Measurements from ENCODE around the gene HSPB6. TPM values are rescaled to one million over a fixed set of nuclear protein-coding genes. Genes with fewer than 3 reads are reported as not detected.

HSPB6 gene
- total RNA-seq, 1 experiment from 2014 or later = 0.93 TPM

DNA sequence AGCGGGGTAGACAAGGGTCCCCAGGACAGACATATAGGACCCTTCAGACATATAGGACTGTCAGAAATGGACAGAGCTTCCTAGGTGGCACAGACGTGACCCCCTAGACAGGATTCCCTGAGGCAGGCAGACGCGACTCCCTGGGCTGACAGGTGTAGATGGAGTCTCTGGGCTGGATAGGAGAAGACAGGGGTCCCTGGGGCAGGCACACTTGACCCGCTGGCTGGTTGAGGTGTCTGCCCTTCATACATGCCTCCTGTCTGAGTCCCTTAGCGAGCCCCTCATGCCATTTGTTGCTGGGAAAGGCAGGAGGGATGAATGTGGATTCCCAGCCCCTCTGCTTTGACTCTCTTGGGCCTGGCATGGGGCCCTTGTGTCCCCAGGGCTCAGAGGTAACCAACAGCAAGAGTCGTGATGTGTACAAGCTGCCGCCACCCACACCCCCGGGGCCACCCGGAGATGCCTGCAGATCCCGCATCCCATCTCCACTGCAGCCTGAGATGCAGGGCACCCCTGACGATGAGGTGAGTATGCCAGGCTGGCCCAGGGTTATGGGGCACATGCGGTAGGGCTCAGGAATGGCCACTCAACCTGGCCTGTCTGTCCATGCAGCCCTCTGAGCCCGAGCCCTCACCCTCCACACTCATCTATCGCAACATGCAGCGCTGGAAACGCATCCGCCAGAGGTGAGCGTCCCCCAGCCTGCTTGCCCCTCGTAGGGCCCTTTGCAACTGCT lies 3.0 kb downstream of the HSPB6 start:
- DNase-seq (ENCODE audit: low read depth, low spot score) = no peak
- Histone ChIP-seq H3K4me2 (ENCODE audit: low read length) (no peak overlapping the region), H3K79me2 (ENCODE audit: insufficient read depth, low read length) (peaks cover 9% of the 10 kb centered on the region), H3K9me2 (ENCODE audit: insufficient read depth) (no peaks in the 10 kb centered on the region), H3K4me3 (replicated peaks in 1 of 2; ENCODE audit: low read depth in 1 of 2, low read length in 2 of 2) (no peak overlapping the region), H4K20me1 (ENCODE audit: insufficient read depth) (no peaks in the 10 kb centered on the region), H3K9ac (ENCODE audit: low read length) (no peak overlapping the region), H3K9me3 (ENCODE audit: control insufficient read depth in 1 of 2, insufficient read depth in 1 of 2, low read depth in 1 of 2, low read length in 2 of 2) (no peaks in the 10 kb centered on the region), H3K27me3 (ENCODE audit: insufficient read depth, low read length) (no peaks in the 10 kb centered on the region), H2AFZ (ENCODE audit: low read depth, low read length, poor library complexity, severe bottlenecking) (no peak overlapping the region), H3K36me3 (ENCODE audit: control insufficient read depth in 1 of 2, insufficient read depth in 2 of 2, low read length in 2 of 2) (no peaks in the 10 kb centered on the region; a peak in 2 of 4 replicates), H3K27ac (ENCODE audit: low read depth, low read length) (no peak overlapping the region), H3K4me1 (ENCODE audit: control insufficient read depth in 1 of 2, insufficient read depth in 2 of 2, low read length in 2 of 2) (peaks cover 13 to 14% of the 10 kb centered on the region in 2 experiments)
- BruUV-seq (replicated peaks) = no TSS peak
- intact Hi-C loops (cut with micrococcal nuclease) = no loop called here
- RAD21 ChIA-PET (ENCODE audit: low non-redundant PET in 1 of 2, low total read pairs in 2 of 2, uncharacterized antibody in 2 of 2, unreplicated experiment in 2 of 2) = no interaction called here
- no peak for TF ChIP-seq SIN3A (IDR thresholded peaks at IDR 0.05; ENCODE audit: low read depth)
- TF ChIP-seq JUND (IDR thresholded peaks at IDR 0.05) = no peak
- TF ChIP-seq EGR1 (IDR thresholded peaks at IDR 0.05; ENCODE audit: low read depth) = no peak
- no peak for TF ChIP-seq CBX3 (IDR thresholded peaks at IDR 0.05; ENCODE audit: low read depth)
- TF ChIP-seq EZH2phosphoT487 (IDR thresholded peaks at IDR 0.05; ENCODE audit: borderline replicate concordance) = no peak
- no peak for TF ChIP-seq RAD21 (IDR thresholded peaks at IDR 0.05; ENCODE audit: low read depth)
- TF ChIP-seq ELF1 (IDR thresholded peaks at IDR 0.05; ENCODE audit: borderline replicate concordance, low read depth) = no peak
- TF ChIP-seq ZNF274 (IDR thresholded peaks at IDR 0.05; ENCODE audit: low read depth, low read length) = no peak
- TF ChIP-seq, protein P1, sequence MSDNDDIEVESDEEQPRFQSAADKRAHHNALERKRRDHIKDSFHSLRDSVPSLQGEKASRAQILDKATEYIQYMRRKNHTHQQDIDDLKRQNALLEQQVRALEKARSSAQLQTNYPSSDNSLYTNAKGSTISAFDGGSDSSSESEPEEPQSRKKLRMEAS (IDR thresholded peaks at IDR 0.05) = no peak
- TF ChIP-seq, protein P2, sequence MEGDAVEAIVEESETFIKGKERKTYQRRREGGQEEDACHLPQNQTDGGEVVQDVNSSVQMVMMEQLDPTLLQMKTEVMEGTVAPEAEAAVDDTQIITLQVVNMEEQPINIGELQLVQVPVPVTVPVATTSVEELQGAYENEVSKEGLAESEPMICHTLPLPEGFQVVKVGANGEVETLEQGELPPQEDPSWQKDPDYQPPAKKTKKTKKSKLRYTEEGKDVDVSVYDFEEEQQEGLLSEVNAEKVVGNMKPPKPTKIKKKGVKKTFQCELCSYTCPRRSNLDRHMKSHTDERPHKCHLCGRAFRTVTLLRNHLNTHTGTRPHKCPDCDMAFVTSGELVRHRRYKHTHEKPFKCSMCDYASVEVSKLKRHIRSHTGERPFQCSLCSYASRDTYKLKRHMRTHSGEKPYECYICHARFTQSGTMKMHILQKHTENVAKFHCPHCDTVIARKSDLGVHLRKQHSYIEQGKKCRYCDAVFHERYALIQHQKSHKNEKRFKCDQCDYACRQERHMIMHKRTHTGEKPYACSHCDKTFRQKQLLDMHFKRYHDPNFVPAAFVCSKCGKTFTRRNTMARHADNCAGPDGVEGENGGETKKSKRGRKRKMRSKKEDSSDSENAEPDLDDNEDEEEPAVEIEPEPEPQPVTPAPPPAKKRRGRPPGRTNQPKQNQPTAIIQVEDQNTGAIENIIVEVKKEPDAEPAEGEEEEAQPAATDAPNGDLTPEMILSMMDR (IDR thresholded peaks at IDR 0.05 in 2 of 3, conservative IDR thresholded peaks at IDR 0.05 in 1 of 3; ENCODE audit: borderline replicate concordance in 1 of 3, insufficient read depth in 1 of 3, low read depth in 2 of 3, low read length in 2 of 3) = no peak
- TF ChIP-seq, protein P3, sequence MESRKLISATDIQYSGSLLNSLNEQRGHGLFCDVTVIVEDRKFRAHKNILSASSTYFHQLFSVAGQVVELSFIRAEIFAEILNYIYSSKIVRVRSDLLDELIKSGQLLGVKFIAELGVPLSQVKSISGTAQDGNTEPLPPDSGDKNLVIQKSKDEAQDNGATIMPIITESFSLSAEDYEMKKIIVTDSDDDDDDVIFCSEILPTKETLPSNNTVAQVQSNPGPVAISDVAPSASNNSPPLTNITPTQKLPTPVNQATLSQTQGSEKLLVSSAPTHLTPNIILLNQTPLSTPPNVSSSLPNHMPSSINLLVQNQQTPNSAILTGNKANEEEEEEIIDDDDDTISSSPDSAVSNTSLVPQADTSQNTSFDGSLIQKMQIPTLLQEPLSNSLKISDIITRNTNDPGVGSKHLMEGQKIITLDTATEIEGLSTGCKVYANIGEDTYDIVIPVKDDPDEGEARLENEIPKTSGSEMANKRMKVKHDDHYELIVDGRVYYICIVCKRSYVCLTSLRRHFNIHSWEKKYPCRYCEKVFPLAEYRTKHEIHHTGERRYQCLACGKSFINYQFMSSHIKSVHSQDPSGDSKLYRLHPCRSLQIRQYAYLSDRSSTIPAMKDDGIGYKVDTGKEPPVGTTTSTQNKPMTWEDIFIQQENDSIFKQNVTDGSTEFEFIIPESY (IDR thresholded peaks at IDR 0.05; ENCODE audit: extremely low read depth, insufficient replicate concordance, low read length) = no peak
- TF ChIP-seq POLR2A (IDR thresholded peaks at IDR 0.05; ENCODE audit: borderline replicate concordance, extremely low read depth, insufficient read depth, insufficient read length) = no peak
- no peak for TF ChIP-seq EZH2 (IDR thresholded peaks at IDR 0.05)
- no peak for TF ChIP-seq SP1 (IDR thresholded peaks at IDR 0.05; ENCODE audit: low read depth)
- TF ChIP-seq, protein P4, sequence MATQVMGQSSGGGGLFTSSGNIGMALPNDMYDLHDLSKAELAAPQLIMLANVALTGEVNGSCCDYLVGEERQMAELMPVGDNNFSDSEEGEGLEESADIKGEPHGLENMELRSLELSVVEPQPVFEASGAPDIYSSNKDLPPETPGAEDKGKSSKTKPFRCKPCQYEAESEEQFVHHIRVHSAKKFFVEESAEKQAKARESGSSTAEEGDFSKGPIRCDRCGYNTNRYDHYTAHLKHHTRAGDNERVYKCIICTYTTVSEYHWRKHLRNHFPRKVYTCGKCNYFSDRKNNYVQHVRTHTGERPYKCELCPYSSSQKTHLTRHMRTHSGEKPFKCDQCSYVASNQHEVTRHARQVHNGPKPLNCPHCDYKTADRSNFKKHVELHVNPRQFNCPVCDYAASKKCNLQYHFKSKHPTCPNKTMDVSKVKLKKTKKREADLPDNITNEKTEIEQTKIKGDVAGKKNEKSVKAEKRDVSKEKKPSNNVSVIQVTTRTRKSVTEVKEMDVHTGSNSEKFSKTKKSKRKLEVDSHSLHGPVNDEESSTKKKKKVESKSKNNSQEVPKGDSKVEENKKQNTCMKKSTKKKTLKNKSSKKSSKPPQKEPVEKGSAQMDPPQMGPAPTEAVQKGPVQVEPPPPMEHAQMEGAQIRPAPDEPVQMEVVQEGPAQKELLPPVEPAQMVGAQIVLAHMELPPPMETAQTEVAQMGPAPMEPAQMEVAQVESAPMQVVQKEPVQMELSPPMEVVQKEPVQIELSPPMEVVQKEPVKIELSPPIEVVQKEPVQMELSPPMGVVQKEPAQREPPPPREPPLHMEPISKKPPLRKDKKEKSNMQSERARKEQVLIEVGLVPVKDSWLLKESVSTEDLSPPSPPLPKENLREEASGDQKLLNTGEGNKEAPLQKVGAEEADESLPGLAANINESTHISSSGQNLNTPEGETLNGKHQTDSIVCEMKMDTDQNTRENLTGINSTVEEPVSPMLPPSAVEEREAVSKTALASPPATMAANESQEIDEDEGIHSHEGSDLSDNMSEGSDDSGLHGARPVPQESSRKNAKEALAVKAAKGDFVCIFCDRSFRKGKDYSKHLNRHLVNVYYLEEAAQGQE (IDR thresholded peaks at IDR 0.05; ENCODE audit: low read depth) = no peak
- TF ChIP-seq TCF7L2 (IDR thresholded peaks at IDR 0.05; ENCODE audit: borderline replicate concordance, extremely low read depth, insufficient read depth, insufficient read length) = no peak
- no peak for TF ChIP-seq POLR2AphosphoS5 (IDR thresholded peaks at IDR 0.05; ENCODE audit: low read depth, low read length)
- TF ChIP-seq, protein P5, sequence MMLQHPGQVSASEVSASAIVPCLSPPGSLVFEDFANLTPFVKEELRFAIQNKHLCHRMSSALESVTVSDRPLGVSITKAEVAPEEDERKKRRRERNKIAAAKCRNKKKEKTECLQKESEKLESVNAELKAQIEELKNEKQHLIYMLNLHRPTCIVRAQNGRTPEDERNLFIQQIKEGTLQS (IDR thresholded peaks at IDR 0.05) = no peak
- no peak for TF ChIP-seq ZFX (IDR thresholded peaks at IDR 0.05)
- ATAC-seq = no peak
- POLR2A ChIA-PET = no interaction called here
- CTCF ChIA-PET = no interaction called here
